Stomach (tissue), 4 donors: ENCODE measurements around the gene ADARB2.

Source experiments
- POLR2A ChIP-seq, 4 donors: fragments of 450-650 bp; IDR thresholded peaks; one replicate each; pipeline ENCODE4 v1.6.1; 2016; ENCODE audit warnings: antibody characterized with exemption in 4 of 4, control low read depth in 2 of 4, mild to moderate bottlenecking in 1 of 4, moderate library complexity in 1 of 4
- POLR2AphosphoS5 ChIP-seq, 3 donors: sonication (generic); formaldehyde crosslinking; IDR thresholded peaks; one replicate each; pipeline ENCODE4 v1.6.1; 2016; ENCODE audit warnings: antibody characterized with exemption in 3 of 3
- TF ChIP-seq, protein P1 (sequence below), 7 experiments: fragments of 450-650 bp in 4 of 7; fragments of 200-600 bp in 3 of 7; sonication (generic) in 3 of 7; IDR thresholded peaks; one replicate each; pipeline ENCODE4 v1.5.1; 2016 to 2019; ENCODE audit warnings: antibody characterized with exemption in 7 of 7, control low read depth in 2 of 7, mild to moderate bottlenecking in 1 of 7

DNA sequence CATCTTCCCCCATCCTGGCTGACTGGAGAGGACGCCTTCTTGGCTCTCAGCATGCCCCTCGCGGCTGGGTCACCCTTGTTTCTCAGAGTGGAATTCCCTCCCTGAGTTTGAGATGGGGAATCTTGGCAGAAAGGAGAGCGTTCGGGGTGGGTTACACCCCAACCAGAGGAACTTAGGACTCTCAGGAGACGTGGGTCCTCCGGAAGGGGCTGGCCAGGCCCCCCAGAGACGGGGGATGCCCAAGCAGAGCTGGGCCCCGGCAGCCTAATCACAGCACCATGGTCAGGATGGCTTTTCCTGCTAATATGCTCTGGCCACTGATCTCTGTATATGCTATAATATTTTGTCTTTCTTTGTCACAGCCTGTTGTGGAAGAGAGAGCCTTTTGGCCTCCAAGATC is 466.8 kb downstream of the ADARB2 start:
- TF ChIP-seq, protein P1, sequence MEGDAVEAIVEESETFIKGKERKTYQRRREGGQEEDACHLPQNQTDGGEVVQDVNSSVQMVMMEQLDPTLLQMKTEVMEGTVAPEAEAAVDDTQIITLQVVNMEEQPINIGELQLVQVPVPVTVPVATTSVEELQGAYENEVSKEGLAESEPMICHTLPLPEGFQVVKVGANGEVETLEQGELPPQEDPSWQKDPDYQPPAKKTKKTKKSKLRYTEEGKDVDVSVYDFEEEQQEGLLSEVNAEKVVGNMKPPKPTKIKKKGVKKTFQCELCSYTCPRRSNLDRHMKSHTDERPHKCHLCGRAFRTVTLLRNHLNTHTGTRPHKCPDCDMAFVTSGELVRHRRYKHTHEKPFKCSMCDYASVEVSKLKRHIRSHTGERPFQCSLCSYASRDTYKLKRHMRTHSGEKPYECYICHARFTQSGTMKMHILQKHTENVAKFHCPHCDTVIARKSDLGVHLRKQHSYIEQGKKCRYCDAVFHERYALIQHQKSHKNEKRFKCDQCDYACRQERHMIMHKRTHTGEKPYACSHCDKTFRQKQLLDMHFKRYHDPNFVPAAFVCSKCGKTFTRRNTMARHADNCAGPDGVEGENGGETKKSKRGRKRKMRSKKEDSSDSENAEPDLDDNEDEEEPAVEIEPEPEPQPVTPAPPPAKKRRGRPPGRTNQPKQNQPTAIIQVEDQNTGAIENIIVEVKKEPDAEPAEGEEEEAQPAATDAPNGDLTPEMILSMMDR (IDR thresholded peaks at IDR 0.05), result no peak
- TF ChIP-seq POLR2A (IDR thresholded peaks at IDR 0.05) (no peak), POLR2AphosphoS5 (IDR thresholded peaks at IDR 0.05) (no peak)
